ENCODE measurements around the gene WSCD1.

DNA sequence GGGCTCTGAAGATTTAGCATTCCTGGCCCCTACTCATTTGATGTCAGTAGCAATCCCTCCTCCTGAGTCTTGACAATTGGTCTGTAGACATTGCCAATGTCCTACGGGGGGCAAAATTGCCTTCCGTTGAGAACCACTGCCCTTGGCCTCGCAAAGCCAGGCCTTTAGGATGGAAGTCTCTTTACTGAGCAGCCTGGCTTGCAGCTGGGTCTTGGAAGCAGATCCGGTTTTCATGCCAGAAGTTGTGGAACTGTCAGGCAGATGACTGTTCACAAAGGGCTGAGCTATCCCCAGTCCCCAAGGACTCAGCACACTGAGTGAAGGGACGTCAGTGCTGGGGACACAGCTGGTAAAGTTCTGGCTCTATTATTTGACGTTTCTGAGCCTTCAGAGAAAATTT, 83.2 kb downstream of the WSCD1 start:
- TF ChIP-seq EZH2 (IDR thresholded peaks at IDR 0.05; ENCODE audit: borderline replicate concordance, insufficient read depth, low read length, poor library complexity, severe bottlenecking), result no peak
- no peak for TF ChIP-seq POLR2AphosphoS5 (IDR thresholded peaks at IDR 0.05)
- TF ChIP-seq, protein P1, sequence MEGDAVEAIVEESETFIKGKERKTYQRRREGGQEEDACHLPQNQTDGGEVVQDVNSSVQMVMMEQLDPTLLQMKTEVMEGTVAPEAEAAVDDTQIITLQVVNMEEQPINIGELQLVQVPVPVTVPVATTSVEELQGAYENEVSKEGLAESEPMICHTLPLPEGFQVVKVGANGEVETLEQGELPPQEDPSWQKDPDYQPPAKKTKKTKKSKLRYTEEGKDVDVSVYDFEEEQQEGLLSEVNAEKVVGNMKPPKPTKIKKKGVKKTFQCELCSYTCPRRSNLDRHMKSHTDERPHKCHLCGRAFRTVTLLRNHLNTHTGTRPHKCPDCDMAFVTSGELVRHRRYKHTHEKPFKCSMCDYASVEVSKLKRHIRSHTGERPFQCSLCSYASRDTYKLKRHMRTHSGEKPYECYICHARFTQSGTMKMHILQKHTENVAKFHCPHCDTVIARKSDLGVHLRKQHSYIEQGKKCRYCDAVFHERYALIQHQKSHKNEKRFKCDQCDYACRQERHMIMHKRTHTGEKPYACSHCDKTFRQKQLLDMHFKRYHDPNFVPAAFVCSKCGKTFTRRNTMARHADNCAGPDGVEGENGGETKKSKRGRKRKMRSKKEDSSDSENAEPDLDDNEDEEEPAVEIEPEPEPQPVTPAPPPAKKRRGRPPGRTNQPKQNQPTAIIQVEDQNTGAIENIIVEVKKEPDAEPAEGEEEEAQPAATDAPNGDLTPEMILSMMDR (IDR thresholded peaks at IDR 0.05; ENCODE audit: poor library complexity, severe bottlenecking), result no peak
- TF ChIP-seq RAD21 (conservative IDR thresholded peaks at IDR 0.05), result no peak

Data from neural cell (in vitro differentiated cells).